ENCODE measurements around the gene OR6M1.

OR6M1 gene

GRCh38 chr11:123775715-123776549 lies 30.2 kb downstream of the OR6M1 start:
- TF ChIP-seq CTCF (IDR thresholded peaks at IDR 0.05), result no peak

- TF ChIP-seq CTCF (IDR thresholded peaks at IDR 0.05), result no peak
Measured at GRCh38 chr11:123775289-123775688, 30.9 kb downstream of the OR6M1 start.

GRCh38 chr11:123773959-123774358 lies 32.2 kb downstream of the OR6M1 start:
- no peak for TF ChIP-seq CTCF (IDR thresholded peaks at IDR 0.05)

- TF ChIP-seq CTCF (IDR thresholded peaks at IDR 0.05), result no peak
Measured at GRCh38 chr11:123773026-123773425, 33.1 kb downstream of the OR6M1 start.

GRCh38 chr11:123771664-123772063 lies 34.5 kb downstream of the OR6M1 start:
- TF ChIP-seq CTCF (IDR thresholded peaks at IDR 0.05), result no peak

- TF ChIP-seq CTCF (IDR thresholded peaks at IDR 0.05), result no peak
Measured at GRCh38 chr11:123770712-123771111, 35.4 kb downstream of the OR6M1 start.

- TF ChIP-seq CTCF (IDR thresholded peaks at IDR 0.05), result no peak
Measured at GRCh38 chr11:123765601-123766000, 40.5 kb downstream of the OR6M1 start.
